GM18861 (cell line): Measurements from ENCODE around the gene FHIT.
"Not testable (repeated sequence)": the region's sequence is repeated elsewhere in the genome, so short reads cannot be mapped to it uniquely, and the experiment has no call there.

Source experiments
- ATAC-seq: cut with Tn5 transposase; IDR thresholded peaks from one replicate; pipeline ENCODE4 v1.9.1; 2021; ENCODE audit not compliant: unreplicated experiment

The FHIT gene

DNA sequence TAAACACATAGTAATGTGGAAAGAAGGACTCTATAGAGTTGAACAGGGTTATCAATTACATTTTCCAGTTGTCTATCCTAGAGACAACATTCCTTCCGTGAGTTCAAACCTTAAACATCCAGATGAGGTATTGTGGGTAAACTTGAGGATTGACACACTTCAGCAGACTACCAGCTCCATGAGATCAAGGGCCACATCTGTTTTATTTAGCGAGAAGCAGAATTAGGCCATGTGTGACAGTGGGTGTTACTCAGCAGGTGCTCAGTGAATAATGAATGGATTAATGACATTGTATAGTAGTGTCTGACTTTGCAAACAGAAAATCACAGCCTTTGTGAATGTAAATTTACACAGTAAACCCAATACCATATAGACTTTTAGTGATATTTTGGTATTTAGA lies 1260.3 kb downstream of the FHIT start:
- no peak for ATAC-seq

DNA sequence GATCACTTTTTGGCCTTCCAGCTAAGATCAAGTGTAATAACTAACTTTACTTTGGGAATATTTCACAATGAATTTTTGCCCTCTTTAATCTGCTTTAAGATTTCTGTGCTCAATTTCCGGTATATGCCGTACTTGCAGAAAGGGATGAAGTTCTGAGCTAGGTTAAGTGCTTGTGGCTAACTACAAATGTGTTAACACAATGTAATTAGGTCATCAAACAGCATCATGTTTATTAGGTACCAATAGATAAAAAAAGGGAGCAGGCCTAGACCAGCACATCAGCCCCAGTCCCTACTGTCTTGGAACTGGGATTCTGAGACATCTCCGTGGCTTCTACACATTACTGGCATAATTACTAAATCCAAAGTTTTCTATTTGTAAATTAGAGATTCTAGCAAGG lies 1268.7 kb downstream of the FHIT start:
- ATAC-seq: no peak

DNA sequence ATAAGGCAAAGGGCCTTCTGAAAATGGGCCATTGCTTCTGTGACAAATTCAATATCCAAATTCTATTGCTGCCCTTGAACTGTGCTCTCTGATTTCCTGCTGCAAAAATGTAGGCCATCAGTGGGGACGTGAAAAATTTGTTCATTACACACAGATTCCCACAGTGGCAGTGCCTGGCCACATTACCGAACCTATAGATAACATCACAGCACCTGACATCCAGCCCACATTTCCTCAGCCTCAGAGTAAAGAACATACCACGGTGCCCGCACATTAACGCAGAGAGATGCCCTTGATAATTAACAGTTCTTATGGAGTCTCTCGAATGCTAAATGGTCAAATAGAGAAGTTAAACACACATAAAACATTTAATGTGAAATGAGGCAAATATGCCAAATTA lies 1269.9 kb downstream of the FHIT start:
- no peak for ATAC-seq

- ATAC-seq: no peak
Measured at GRCh38 chr3:59980576-59980975, 1270.7 kb downstream of the FHIT start.

GRCh38 chr3:59979542-59979941 lies 1271.7 kb downstream of the FHIT start:
- no peak for ATAC-seq

- ATAC-seq: no peak
Measured at GRCh38 chr3:59978979-59979378, 1272.3 kb downstream of the FHIT start.

GRCh38 chr3:59970796-59971195 lies 1280.5 kb downstream of the FHIT start:
- ATAC-seq: no peak

GRCh38 chr3:59970376-59970775 lies 1280.9 kb downstream of the FHIT start:
- ATAC-seq: no peak

GRCh38 chr3:59968513-59969045 lies 1282.7 kb downstream of the FHIT start:
- ATAC-seq: no peak

GRCh38 chr3:59963676-59964075 lies 1287.6 kb downstream of the FHIT start:
- ATAC-seq: no peak

GRCh38 chr3:59957150-59957549 lies 1294.1 kb downstream of the FHIT start:
- ATAC-seq: no peak

- ATAC-seq: no peak
Measured at GRCh38 chr3:59953104-59953503, 1298.1 kb downstream of the FHIT start.

- no peak for ATAC-seq
Measured at GRCh38 chr3:59949311-59949710, 1301.9 kb downstream of the FHIT start.

DNA sequence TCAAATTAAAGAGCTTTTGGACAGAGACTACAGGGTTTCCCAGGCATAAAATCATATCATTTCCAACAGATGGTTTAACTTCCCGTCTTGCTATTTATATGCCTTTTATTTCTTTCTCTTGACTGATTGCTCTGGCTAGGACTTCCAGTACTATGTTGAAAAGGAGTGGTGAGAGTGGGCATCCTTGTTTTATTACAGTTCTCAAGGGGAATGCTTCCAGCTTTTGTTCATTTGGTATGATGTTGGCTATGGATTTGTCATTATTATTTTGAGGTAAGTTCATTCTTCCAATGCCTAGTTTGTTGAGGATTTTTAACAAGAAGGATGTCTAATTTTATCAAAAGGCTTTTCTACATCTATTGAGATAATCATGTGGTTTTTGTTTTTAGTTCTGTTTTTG lies 1304.9 kb downstream of the FHIT start:
- no peak for ATAC-seq

- no peak for ATAC-seq
Measured at GRCh38 chr3:59940718-59941117, 1310.5 kb downstream of the FHIT start.

- ATAC-seq: no peak
Measured at GRCh38 chr3:59939826-59940426, 1311.3 kb downstream of the FHIT start.

- ATAC-seq: no peak
Measured at GRCh38 chr3:59938828-59939227, 1312.4 kb downstream of the FHIT start.

DNA sequence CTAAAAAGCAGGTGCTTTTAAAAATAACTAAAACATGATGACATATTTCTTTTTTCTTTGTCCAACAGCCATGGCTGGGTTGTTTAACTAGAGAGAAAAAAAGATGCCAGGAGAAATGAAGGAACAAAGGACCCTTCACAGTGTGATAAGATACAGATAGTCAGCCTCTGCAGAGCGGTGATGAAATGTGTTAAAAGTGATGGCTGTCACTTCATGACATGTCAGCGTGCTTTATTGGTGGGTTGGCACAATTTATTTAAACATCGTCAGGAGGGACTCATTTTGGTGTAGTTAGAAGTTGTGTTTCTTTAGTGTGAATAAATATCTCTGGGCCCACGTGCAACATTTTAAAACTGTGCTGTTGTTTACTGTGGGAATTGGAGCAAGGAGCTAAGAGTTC lies 1314.1 kb downstream of the FHIT start:
- no peak for ATAC-seq

- no peak for ATAC-seq
Measured at GRCh38 chr3:59936472-59936871, 1314.8 kb downstream of the FHIT start.

DNA sequence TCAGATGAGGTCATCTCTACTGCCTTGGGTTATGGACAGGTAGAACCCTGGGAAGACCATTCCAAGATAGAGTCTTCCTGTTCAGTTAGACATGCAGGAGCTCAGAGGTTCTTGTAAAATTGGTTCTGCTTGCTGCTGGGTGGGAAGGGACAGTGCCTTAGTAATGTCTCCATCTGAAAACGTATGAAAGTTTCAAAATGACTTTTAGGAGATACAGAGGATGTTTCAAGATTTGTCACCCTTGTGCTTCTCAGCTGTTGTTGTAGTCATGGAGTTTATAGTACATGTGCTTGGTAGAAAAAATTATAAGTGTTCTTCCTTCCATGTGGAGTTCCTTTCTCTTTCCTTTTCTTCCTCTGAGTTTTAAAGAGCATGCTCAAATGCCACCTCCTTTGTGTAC lies 1316.2 kb downstream of the FHIT start:
- no peak for ATAC-seq

DNA sequence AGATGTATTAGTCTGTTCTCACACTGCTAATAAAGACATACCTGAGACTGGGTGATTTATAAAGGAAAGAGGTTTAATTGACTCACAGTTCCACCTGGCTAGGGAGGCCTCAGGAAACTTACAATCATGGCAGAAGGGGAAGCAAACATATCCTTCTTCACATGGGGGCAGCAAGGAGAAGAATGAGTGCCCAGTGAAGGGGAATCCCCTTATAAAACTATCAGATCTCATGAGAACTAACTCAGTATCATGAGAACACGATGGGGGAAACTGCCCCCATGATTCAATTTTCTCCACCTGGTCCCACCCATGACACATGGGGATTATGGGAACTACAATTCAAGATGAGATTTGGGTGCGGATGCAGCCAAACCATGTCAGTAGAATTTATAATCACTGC lies 1316.7 kb downstream of the FHIT start:
- ATAC-seq: not testable (repeated sequence)

DNA sequence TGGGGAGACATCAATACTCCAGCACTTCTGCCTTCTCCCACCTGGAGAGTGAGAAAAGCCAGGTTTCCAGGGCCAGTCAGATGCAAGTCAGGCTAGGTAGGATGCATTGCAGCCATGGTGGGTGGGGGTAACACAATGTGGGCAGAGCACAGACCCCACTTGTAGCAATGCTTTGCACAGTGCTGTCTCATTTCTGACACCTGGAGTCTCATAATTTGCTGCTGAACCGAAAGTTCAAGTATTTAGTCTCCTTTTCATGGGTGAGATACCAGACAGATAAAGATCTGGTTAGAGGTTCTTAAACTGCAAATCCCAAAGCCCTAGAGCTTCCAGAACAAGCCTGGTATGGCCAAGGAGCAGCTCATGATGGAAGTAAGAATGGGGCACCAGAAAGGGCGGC lies 1321.1 kb downstream of the FHIT start:
- no peak for ATAC-seq

GRCh38 chr3:59927056-59927455 lies 1324.2 kb downstream of the FHIT start:
- ATAC-seq: no peak
